HL-60 (cell line): Measurements from ENCODE around the gene PIK3R4.

Experiments
- DNase-seq, 2 experiments: peaks; one replicate each; pipeline ENCODE4 v3.0.0-alpha.2; 2010 to 2020; ENCODE audit warnings: low read depth in 1 of 2, low spot score in 1 of 2
- H3K27ac ChIP-seq: fragments of 250-450 bp; sonication (Bioruptor Pico); replicated peaks from 2 replicates; pipeline ENCODE4 v1.5.1; 2020; ENCODE audit warnings: mild to moderate bottlenecking, moderate library complexity
- H3K27me3 ChIP-seq: fragments of 250-450 bp; sonication (Bioruptor Pico); 2 replicates; pipeline ENCODE4 v1.5.1; 2021; ENCODE audit warnings: mild to moderate bottlenecking, moderate library complexity; ENCODE audit not compliant: insufficient read depth, poor library complexity, severe bottlenecking
- H3K4me3 ChIP-seq: replicated peaks from 2 replicates; pipeline ENCODE4 v1.5.1; 2011; ENCODE audit warnings: mild to moderate bottlenecking, control low read depth, low read length; ENCODE audit not compliant: insufficient read depth
- GABPA ChIP-seq: IDR thresholded peaks from 2 replicates; pipeline ENCODE4 v1.6.1; 2012; ENCODE audit warnings: low read depth
- POLR2AphosphoS5 ChIP-seq: IDR thresholded peaks from 2 replicates; pipeline ENCODE4 v1.6.1; 2012; ENCODE audit warnings: low read depth
- SPI1 ChIP-seq: IDR thresholded peaks from 2 replicates; pipeline ENCODE4 v1.6.1; 2012; ENCODE audit warnings: low read depth, mild to moderate bottlenecking, borderline replicate concordance
- TF ChIP-seq, protein P1 (sequence below): IDR thresholded peaks from 2 replicates; pipeline ENCODE4 v1.6.1; 2012; ENCODE audit warnings: low read depth; ENCODE audit not compliant: insufficient replicate concordance
- TF ChIP-seq, protein P2 (sequence below): IDR thresholded peaks from one replicate; pipeline ENCODE4 v1.5.1; 2011; ENCODE audit warnings: low read length, control low read depth, inconsistent platforms; ENCODE audit not compliant: insufficient read depth

PIK3R4 gene

DNA sequence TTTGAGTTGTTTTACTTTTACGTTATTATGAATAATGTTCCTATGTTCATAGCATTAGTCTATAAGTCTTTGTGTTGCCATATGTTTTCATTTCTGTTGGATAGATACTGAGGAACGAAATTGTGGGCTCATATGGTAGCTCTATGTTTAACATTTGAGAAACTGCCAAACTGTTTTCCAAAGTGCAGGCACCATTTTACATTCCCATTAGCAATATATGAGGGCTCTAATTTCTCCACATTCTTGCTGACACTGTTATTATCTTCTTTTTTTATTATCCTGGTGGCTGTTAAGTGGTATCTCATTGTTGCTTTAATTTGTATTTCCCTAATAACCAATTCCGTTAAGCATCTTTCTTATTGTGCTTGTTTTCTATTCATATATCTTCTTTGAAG is 1.8 kb upstream of the PIK3R4 start:
- no peak for DNase-seq
- TF ChIP-seq, protein P1, sequence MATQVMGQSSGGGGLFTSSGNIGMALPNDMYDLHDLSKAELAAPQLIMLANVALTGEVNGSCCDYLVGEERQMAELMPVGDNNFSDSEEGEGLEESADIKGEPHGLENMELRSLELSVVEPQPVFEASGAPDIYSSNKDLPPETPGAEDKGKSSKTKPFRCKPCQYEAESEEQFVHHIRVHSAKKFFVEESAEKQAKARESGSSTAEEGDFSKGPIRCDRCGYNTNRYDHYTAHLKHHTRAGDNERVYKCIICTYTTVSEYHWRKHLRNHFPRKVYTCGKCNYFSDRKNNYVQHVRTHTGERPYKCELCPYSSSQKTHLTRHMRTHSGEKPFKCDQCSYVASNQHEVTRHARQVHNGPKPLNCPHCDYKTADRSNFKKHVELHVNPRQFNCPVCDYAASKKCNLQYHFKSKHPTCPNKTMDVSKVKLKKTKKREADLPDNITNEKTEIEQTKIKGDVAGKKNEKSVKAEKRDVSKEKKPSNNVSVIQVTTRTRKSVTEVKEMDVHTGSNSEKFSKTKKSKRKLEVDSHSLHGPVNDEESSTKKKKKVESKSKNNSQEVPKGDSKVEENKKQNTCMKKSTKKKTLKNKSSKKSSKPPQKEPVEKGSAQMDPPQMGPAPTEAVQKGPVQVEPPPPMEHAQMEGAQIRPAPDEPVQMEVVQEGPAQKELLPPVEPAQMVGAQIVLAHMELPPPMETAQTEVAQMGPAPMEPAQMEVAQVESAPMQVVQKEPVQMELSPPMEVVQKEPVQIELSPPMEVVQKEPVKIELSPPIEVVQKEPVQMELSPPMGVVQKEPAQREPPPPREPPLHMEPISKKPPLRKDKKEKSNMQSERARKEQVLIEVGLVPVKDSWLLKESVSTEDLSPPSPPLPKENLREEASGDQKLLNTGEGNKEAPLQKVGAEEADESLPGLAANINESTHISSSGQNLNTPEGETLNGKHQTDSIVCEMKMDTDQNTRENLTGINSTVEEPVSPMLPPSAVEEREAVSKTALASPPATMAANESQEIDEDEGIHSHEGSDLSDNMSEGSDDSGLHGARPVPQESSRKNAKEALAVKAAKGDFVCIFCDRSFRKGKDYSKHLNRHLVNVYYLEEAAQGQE = no peak
- TF ChIP-seq POLR2AphosphoS5 (no peak), SPI1 (no peak), GABPA (no peak)
- TF ChIP-seq, protein P2, sequence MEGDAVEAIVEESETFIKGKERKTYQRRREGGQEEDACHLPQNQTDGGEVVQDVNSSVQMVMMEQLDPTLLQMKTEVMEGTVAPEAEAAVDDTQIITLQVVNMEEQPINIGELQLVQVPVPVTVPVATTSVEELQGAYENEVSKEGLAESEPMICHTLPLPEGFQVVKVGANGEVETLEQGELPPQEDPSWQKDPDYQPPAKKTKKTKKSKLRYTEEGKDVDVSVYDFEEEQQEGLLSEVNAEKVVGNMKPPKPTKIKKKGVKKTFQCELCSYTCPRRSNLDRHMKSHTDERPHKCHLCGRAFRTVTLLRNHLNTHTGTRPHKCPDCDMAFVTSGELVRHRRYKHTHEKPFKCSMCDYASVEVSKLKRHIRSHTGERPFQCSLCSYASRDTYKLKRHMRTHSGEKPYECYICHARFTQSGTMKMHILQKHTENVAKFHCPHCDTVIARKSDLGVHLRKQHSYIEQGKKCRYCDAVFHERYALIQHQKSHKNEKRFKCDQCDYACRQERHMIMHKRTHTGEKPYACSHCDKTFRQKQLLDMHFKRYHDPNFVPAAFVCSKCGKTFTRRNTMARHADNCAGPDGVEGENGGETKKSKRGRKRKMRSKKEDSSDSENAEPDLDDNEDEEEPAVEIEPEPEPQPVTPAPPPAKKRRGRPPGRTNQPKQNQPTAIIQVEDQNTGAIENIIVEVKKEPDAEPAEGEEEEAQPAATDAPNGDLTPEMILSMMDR = no peak
- no peaks in the 10 kb centered on the region for H3K27me3 ChIP-seq
- peak overlapping the region; percentile 76 for H3K27ac ChIP-seq
- peak overlapping the region; percentile 55 for H3K4me3 ChIP-seq

- no peak for DNase-seq
- no peak overlapping the region for H3K27ac ChIP-seq
- TF ChIP-seq, protein P2 = no peak
- no peak for TF ChIP-seq SPI1
- TF ChIP-seq, protein P1 = no peak
- no peak for TF ChIP-seq POLR2AphosphoS5
- TF ChIP-seq GABPA = no peak
- no peaks in the 10 kb centered on the region for H3K27me3 ChIP-seq
- H3K4me3 ChIP-seq = no peak overlapping the region
These were observed 3.3 kb downstream of the PIK3R4 start for GRCh38 chr3:130743354-130743753.

DNA sequence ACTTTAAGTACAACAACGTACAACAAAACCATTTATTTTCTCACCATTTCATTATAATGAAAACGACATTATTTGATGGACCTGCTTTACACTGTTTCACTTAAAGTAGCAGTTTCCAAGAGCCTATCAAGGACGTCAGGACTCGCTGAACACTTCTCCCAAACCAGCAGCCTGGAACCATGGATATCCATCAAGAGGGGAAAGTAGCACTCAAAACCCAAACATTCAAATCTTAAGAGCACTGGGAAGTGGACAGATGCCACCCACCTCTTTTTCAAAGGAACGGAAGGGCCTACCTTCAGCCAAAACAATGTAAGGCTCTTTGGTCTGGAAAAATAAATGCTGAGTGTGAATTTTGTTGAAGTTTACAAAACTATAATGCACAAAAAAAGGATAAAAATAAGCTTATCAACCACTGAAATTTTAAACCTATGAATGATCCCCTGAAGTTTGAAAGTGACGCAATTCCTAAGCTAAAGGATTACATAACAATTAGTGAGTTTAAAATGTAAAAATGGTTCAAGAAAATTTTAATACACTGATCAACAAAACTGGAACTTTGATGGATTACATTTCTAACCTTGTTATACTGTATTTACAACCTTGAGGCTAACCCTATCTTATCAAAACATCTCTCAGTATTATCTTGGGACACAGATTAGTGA is 4.6 kb downstream of the PIK3R4 start:
- TF ChIP-seq SPI1 = no peak
- TF ChIP-seq, protein P2 = no peak
- no peak for TF ChIP-seq GABPA
- no peak for TF ChIP-seq POLR2AphosphoS5
- TF ChIP-seq, protein P1 = no peak
- no peak overlapping the region for H3K27ac ChIP-seq
- H3K4me3 ChIP-seq = no peak overlapping the region
- no peaks in the 10 kb centered on the region for H3K27me3 ChIP-seq
- no peak for DNase-seq
